Kidney (tissue), 14 donors: ENCODE results near the gene PARD6G. TPM values are rescaled to one million over a fixed set of nuclear protein-coding genes. Genes with fewer than 3 reads are reported as not detected.

Source experiments
- DNase-seq, 5 donors: peaks; one replicate each; pipeline ENCODE4 v3.0.0-alpha.2; 2013 to 2020
- FAIRE-seq: peaks from 2 replicates; lab custom pipeline; 2012; peaks lifted over from hg19 to GRCh38; lab: Jason Lieb, UNC
- H3K27ac ChIP-seq, 2 donors: one replicate each; pipeline ENCODE4 v1.7.0; 2013; ENCODE audit warnings: low read depth in 2 of 2, low read length in 2 of 2, inconsistent platforms in 1 of 2
- H3K27me3 ChIP-seq: one replicate; pipeline ENCODE4 v1.7.1; 2013; ENCODE audit warnings: low read length, inconsistent platforms; ENCODE audit not compliant: control insufficient read depth, insufficient read depth
- H3K36me3 ChIP-seq, 3 donors: one replicate each; pipeline versions ENCODE4 v1.7.0 to v1.7.1; 2013; ENCODE audit warnings: low read length in 3 of 3, control low read depth in 1 of 3, inconsistent platforms in 1 of 3; ENCODE audit not compliant: insufficient read depth in 3 of 3, control insufficient read depth in 2 of 3
- H3K4me1 ChIP-seq, 3 donors: one replicate each; pipeline versions ENCODE4 v1.7.0 to v1.7.1; 2013; ENCODE audit warnings: low read length in 3 of 3, inconsistent platforms in 1 of 3, low read depth in 1 of 3; ENCODE audit not compliant: control insufficient read depth in 2 of 3, insufficient read depth in 2 of 3
- H3K4me3 ChIP-seq, 3 donors: one replicate each; pipeline versions ENCODE4 v1.7.0 to v1.8.1; 2013; ENCODE audit warnings: low read length in 3 of 3, control low read depth in 1 of 3, inconsistent platforms in 1 of 3
- H3K9ac ChIP-seq, 3 donors: one replicate each; pipeline versions ENCODE4 v1.7.0 to v1.7.1; 2013; ENCODE audit warnings: low read length in 3 of 3, control low read depth in 1 of 3, inconsistent platforms in 1 of 3
- H3K9me3 ChIP-seq, 3 donors: one replicate each; pipeline versions ENCODE4 v1.7.0 to v1.7.1; 2013; ENCODE audit warnings: low read length in 3 of 3, control low read depth in 1 of 3, inconsistent platforms in 1 of 3; ENCODE audit not compliant: control insufficient read depth in 2 of 3, insufficient read depth in 1 of 3
- intact Hi-C: fragments of 100-400 bp; cut with DNase I; formaldehyde crosslinking; loops from one replicate; pipeline ENCODE4 v1.11.1; 2022
- polyA plus RNA-seq: library from polyadenylated mRNA; stranded (reverse); fragments of 350-450 nt; fragmentation: Illumina TruSeq; extraction: RNeasy Lipid Tissue Mini Kit (QIAGEN cat#74804); gene quantifications from one replicate; pipeline ENCODE4 v1.2.3, GENCODE V29; 2014; ENCODE audit warnings: low read depth, low replicate concordance; ENCODE audit not compliant: insufficient read depth
- total RNA-seq: library from RNA; stranded (reverse); fragmentation: NEBNext Ultra II Directional; extraction: Animal tissue kit (Norgen Biotek cat#: 25700); gene quantifications from one replicate; pipeline ENCODE4 v1.2.1, GENCODE V29; 2021
- TF ChIP-seq, protein P1 (sequence below): IDR thresholded peaks from 3 replicates; pipeline ENCODE4 v1.5.1; 2012; ENCODE audit warnings: mild to moderate bottlenecking, moderate library complexity, borderline replicate concordance; ENCODE audit not compliant: insufficient read depth; ENCODE audit errors: extremely low read depth
- donor health status: control.
- donor health status: control.
- donor health status: control.
- donor health status: control.
- donor health status: control.
- donor health status: DM: yes; HTN: yes; CAD: no.
- donor health status: Normal renal cell carcinoma (clear cell type).

Gene PARD6G
- total and polyA plus RNA-seq, 2 donors from 2014 or later, result 1.9 to 10.7 TPM

GRCh38 chr18:80192653-80193385 is 54.5 kb downstream of the PARD6G start:
- Histone ChIP-seq H3K4me1 (peaks cover 0 to 6% (median 2%) of the 10 kb centered on the region in 3 donors), H3K36me3 (no peaks in the 10 kb centered on the region), H3K9ac (no peak overlapping the region), H3K9me3 (no peaks in the 10 kb centered on the region), H3K27me3 (no peaks in the 10 kb centered on the region), H3K4me3 (no peak overlapping the region), H3K27ac (no peak overlapping the region)
- FAIRE-seq, result no peak
- intact Hi-C loops, result no loop called here
- TF ChIP-seq, protein P1, sequence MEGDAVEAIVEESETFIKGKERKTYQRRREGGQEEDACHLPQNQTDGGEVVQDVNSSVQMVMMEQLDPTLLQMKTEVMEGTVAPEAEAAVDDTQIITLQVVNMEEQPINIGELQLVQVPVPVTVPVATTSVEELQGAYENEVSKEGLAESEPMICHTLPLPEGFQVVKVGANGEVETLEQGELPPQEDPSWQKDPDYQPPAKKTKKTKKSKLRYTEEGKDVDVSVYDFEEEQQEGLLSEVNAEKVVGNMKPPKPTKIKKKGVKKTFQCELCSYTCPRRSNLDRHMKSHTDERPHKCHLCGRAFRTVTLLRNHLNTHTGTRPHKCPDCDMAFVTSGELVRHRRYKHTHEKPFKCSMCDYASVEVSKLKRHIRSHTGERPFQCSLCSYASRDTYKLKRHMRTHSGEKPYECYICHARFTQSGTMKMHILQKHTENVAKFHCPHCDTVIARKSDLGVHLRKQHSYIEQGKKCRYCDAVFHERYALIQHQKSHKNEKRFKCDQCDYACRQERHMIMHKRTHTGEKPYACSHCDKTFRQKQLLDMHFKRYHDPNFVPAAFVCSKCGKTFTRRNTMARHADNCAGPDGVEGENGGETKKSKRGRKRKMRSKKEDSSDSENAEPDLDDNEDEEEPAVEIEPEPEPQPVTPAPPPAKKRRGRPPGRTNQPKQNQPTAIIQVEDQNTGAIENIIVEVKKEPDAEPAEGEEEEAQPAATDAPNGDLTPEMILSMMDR, result no peak
- DNase-seq, result peak in 1 of 5 donors; percentile 22

GRCh38 chr18:80191907-80192652 is 55.2 kb downstream of the PARD6G start:
- Histone ChIP-seq H3K27ac (no peak overlapping the region), H3K36me3 (no peaks in the 10 kb centered on the region), H3K4me1 (peaks cover 0 to 2% (median under 1%) of the 10 kb centered on the region in 3 donors), H3K4me3 (no peak overlapping the region), H3K9ac (no peak overlapping the region), H3K9me3 (no peaks in the 10 kb centered on the region), H3K27me3 (no peaks in the 10 kb centered on the region)
- no peak for FAIRE-seq
- TF ChIP-seq, protein P1, result no peak
- intact Hi-C loops, result no loop called here
- DNase-seq, result peak in 1 of 5 donors; percentile 18

- Histone ChIP-seq H3K27ac (no peak overlapping the region), H3K27me3 (no peaks in the 10 kb centered on the region), H3K4me1 (no peaks in the 10 kb centered on the region), H3K4me3 (no peak overlapping the region), H3K9ac (no peak overlapping the region), H3K9me3 (no peaks in the 10 kb centered on the region), H3K36me3 (no peaks in the 10 kb centered on the region)
- FAIRE-seq, result no peak
- TF ChIP-seq, protein P1, result no peak
- intact Hi-C loops, result no loop called here
- DNase-seq, result no peak
Measured at GRCh38 chr18:80191264-80191663, 56.0 kb downstream of the PARD6G start.
